Fibroblast of peridontal ligament (primary cell): ENCODE results near the gene THRA.

ENCODE experiments used
- DNase-seq: peaks from one replicate; pipeline ENCODE4 v3.0.0-alpha.2; 2010; ENCODE audit errors: extremely low read depth

Gene THRA

DNA sequence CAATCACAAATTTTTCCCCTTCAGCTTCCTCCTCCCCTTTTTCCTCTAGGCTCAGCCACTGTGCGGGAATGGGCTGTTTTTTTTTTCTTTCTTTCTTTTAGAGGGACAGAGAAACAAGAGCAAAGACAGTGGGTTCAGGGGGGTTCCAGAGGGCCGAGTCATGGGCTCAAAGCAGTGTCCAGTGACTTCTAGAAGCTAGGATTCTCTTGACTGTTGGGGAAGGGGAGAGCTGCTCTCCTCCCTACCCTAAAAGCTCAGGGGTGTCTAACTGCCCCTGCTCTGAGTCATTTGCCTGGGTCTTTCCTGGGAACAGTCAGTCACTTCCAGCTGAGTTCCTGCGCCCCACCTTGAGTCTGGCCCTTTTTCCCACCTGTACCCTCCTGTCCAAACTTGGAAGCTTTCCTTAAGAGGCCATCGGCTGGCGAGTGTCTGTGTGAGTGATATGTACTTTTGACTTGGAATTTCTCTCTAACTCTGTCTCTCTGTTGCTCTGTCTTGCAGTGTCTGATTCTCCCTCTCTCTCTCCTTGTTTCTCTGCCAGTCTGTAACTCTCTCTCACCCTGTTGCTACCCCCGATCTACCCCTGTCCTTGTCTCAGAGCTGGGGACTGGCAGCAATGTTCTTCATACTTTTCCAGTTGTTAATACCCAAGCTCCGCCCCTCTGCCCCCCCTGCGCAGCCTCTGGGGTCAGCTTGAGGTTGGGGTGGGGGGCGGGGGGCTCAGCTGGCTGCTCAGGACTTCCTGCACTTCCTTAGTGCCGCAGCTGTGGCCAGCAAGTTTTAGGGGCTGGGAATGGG is 2.4 kb downstream of the THRA start:
- peak; percentile 39 for DNase-seq

DNA sequence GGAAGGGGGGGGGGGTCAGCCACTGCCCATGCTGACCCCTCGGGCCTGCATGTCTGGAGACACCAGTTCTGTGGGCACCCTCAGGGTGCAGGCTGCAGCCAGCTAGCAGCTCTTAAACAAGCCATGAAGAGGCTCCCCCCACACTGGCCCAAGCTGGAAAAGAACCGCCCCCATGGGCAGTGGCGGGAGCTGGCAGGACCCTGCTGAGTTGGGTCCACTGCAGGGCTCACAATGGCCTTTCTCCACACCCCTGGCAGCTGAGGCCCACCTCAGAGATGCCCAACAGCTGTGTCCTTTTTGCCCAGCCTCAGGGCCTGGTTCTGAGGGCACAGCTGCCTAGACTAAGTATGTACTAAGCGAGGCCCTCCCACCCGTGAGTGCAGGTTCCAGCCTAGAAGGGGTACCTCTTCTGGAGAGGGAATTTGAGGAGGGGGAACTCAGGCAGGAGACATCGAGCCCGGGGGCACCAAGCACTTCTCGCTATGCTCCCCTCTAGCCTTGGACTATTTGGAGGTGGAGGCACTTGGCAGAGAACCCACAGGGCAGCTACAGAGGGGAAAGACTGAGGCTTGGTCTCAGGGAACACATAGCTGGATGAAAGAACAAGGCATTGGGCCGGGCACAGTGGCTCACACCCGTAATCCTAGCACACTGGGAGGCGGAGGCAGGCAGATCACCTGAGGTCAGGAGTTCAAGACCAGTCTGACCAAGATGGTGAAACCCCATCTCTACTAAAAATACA is 3.2 kb downstream of the THRA start:
- no peak for DNase-seq

- DNase-seq, result no peak
Observed at GRCh38 chr17:40067710-40068109, 4.9 kb downstream of the THRA start.

GRCh38 chr17:40068129-40068581 is 5.4 kb downstream of the THRA start:
- DNase-seq, result no peak

DNA sequence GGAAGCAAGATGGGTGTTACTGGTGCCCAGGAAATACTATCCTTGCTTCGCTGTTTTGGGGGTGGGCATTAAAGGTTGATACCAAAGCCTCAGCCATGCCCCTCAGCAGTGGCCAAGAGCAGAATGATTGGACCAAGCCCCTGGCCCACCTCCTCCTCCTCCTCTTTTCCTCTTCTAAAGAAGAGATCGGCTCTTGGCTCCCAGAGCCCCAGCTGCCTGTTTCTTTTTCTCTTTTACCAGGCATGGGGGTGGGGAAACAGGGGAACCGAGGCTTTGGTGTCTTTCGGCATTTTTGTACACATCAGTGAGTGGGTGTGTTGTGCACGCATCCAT is 5.8 kb downstream of the THRA start:
- DNase-seq, result no peak

DNA sequence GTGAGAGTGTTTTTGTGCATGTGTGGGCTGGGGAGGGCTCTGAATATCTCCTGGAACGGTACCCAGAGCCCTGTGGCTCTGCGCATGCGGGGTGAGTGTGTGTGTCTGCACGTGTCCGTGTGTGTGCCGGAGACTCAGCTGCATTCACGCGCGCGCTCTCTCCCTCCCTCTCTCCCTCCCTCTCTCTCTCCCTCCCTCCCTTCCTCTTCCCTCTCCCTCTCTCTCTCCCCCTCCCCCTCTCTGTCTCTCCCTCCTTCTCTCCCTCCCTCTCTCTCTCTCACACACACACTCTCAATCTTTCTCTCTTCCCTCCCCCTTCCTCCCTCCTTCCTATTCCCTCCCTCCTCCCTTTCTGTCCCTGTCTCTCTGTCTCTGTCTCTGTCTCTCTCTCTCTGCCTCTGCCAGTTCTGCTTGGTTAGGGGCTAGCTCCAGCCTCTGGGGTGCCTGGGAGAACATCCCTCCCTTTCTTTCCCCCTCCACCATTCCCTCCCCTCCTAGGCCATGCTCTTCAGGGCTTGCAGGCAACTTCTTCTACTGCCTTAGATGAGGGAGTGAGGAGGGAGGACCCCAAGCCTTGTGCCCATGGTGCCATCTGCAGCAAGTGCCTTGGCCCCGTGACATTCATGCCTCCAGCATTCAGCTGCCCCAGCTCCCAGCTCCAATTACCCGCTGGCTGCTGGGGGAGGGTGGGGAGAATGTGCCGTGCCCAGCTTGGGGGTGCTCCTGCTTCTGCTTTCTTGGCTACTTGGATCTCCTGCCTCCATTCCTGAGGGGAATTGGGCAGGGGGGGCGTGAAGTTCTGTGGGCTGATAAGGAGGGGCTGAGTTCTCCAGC is 6.4 kb downstream of the THRA start:
- DNase-seq, result peak; percentile 89

DNA sequence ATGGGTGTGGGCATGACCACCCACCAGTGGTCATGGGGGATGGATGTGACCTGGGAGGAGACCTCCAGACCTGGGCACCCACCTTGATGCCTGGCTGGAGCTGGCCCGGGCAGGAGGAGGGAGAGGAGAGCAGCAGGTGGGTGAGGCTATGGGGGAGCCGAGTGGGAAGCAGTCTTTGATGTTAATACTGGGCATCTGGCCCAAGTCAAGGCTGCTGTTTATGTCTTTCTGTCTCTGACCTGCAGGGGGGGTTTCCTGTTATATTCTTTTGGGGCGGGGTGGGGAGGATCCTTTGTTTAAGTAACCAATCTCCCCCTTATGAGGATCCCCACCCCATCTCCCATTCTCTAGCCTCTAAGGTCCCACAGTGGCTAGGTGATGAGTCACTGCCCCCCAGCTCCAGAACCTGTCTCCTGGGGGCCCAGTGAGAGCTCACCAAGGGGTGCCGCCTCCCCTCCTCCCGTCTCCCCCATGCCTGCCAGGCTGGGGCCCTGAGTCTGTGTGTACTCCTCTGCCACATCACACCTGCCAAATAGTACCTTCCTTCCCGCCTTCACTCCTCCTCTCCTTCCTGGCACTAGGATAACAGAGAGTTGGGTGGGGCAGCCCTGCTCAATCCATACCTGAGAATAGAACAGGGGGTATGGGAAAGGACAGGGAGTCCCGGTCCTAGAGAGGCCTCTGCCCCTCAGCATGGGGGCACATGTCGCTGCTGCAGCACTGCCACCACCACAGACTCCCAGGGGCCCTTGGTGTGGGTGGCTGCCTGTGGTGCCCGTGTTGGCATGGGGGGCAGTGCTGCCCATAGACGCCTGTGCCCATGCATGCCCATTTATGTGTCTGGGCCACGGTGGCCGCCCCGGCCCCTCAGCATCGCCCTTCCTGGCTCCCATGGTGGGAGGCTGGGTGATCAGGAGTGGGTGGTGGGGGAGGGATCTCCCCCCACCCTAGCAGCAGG is 7.3 kb downstream of the THRA start:
- peak; percentile 47 for DNase-seq

DNA sequence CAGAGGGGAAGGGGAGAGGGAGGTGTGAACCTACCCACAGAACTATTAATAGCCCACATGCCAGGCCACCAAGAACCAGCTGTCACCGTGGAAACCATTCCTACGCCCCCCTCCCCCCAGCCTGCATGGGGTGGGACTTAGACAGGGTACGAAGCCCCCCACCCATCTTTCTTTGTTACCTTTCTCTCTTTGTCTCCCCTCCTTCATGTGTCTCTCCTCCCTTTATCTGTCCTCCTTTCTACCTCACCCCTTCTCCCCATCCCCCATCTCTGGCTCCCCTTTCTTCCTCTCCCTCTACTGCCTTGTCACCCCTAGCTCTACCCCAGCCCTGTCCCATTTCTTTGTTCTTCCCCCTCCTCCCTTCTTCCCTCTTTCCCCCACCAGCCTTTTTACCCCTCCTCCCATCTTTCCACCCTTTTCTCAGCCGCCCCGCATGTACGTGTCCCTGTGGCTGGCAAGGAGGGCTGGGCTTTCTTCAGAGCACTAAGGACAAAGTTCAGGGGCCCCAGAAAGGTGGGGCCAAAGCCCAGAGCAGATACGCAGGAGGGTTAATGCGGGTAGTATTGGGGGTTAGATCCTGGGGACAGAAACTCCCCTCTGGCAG is 8.0 kb downstream of the THRA start:
- no peak for DNase-seq

- no peak for DNase-seq
Observed at GRCh38 chr17:40071313-40072039, 8.7 kb downstream of the THRA start.

DNA sequence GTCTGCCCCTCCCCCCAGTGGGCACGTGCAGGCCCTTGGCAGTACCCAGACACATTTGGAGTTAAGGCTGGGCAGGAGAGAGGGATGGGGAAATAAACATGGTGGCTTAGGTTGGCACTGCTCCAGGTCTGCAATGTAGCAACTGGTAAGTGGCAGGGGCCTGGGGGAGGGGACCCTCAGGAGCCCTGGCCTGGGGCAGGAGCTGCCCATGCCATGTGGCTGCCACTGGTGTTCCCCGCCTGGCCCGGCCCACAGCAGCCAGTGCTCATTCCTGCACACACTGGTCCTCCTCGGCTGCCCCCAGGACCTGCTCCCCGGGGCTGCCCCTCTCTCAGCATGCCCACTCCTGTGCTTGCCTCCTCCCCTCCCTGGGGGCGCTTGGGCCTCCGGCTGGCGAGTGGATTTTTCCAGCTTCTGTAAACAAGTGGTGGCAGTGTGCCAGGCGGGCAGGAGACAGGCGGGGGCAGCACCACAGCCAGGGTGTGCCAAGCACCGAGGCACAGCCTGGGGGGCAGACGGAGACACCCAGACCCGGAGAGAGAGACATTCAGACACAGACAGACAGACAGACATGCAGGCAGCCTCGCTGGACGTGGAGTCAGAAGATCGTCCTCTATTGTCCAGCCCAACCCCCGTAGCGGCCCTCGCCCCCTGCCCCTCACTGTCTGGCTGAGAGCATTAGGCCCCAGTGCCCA is 9.4 kb downstream of the THRA start:
- DNase-seq, result peak; percentile 58

DNA sequence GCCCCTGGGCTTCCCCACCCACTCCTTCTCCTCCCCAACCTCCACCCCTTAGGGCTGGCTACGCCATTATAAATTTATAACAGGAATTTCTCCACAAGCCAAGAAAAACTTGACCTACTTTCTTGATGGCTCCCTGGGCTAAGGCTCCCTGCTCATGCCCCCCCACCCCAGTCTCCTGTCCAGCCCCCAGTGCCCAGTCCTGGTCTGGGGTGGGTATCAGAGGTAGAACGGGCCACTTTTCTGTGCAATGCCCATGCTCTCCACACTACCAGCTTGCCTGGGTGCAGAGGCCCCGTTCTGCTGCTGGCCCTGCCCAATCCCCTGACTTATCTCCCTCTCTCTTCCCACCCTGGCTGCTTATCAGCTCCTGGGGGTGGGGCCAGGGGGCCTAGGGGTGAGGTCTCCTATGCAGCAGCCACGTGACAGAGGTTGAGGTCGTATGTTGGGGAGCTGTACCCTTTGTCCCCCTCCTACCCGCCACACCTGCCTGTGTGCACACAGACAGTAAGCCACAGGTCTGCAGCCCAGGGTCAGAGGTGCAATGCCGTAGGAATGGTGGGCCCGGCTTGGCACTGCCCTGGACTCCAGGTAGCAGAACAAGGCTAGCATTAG is 10.1 kb downstream of the THRA start:
- no peak for DNase-seq

DNA sequence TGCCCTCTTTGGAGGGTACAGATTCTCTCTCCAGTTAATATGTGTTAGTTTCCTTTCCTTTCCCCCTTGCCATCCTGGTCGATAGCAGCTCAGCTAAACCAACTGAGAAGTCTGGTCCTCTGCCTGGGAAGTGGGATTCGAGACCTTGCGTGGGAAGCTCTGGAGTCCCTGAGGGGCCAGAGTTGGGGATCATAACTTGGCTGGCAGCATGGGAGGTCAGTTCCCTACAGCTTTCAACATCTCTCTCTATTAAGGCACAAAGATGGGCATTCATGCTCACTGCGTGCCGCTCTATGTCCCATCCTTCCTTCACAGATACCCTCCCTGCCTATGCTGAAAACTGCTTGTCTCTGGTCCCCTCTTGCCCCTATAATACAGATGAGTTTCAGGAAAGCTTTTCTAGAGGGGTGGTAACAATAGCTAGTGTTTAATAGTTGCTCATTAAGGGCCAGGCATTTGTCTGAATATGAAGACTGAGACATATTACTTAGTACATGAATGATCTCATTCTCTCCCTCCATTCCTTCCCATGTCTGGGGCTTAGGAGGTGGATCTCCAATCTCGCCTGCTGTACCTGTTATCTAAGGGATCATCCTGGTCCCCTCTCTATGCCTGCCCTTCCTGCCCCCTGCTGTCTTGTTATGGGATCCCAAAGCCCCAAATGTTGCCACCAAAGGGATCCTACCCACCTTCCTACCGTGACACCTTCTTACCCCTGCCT is 10.8 kb downstream of the THRA start:
- DNase-seq, result no peak

GRCh38 chr17:40074175-40074512 is 11.4 kb downstream of the THRA start:
- no peak for DNase-seq

DNA sequence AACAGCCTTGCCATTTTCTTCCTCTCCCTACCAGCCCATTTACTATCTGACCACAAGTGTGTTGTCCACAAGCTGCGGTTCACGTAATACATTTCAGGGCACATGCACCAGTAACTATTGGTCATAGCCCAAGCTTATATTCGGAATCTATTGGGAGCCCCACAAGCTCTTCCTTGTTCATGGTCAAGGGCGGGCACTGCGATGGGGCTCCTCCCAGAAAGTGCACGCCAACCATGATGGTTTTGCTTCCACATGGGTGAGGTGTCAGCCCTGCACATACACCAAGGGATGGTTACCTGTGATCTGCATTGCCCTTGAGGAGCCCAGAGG is 12.1 kb downstream of the THRA start:
- DNase-seq, result peak; percentile 30

GRCh38 chr17:40075201-40075941 is 12.6 kb downstream of the THRA start:
- peak; percentile 67 for DNase-seq

GRCh38 chr17:40075942-40076498 is 13.3 kb downstream of the THRA start:
- no peak for DNase-seq

- no peak for DNase-seq
Observed at GRCh38 chr17:40076591-40076990, 13.8 kb downstream of the THRA start.

GRCh38 chr17:40079545-40079944 is 16.8 kb downstream of the THRA start:
- DNase-seq, result no peak
